GM18526 (cell line): ENCODE data around the gene INSM1.

Experiments
- POLR2A ChIP-seq: IDR thresholded peaks from 3 replicates; pipeline ENCODE4 v1.6.1; 2011; ENCODE audit not compliant: insufficient read length; ENCODE audit errors: extremely low read depth

The INSM1 gene

DNA sequence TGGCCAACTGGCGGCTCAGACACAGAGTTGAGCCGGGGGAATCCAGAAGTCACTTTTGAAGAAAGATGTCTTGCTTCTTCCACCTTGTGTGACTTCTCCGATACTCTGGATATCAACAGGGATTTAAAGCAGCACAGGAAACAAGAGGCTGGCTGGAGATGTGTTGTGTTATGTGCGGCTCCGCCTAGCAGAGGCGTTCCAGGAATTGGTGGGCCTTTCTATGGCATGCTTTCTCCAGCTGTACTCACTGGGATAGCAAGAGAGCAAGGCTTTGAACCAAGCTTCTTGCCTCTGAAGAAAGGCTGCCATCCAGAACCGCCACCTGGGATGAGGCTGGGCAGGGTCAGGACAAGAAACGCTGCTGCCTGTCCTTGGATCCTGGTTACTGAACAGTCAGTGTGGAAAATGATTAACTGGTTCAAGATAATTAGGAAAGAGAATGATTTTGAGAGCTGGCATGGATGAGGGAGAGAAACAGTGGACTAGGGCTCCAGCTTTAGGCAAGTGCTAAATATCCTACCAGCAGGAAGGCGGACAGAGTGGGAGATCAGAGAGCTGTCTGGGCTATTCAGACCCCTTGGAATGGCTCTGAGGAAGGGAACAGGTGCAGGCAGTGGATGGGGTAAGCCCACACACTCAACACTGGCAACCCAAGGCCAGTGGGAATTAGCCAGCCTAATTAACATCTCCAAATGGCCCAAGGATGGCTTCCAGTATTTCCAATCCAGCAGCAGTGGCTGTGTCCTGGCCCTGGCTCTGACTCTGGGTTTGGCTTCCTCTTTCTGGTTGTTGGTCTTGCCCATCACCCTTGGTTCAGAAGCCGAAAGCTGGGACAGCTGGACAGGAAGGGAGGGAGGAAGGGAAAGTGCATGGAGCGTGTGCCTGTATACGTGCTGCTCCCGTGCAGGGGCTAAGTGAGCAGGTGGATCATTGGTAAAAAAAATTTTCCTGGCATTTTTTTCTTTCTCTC is 31.9 kb downstream of the INSM1 start:
- TF ChIP-seq POLR2A, result no peak

DNA sequence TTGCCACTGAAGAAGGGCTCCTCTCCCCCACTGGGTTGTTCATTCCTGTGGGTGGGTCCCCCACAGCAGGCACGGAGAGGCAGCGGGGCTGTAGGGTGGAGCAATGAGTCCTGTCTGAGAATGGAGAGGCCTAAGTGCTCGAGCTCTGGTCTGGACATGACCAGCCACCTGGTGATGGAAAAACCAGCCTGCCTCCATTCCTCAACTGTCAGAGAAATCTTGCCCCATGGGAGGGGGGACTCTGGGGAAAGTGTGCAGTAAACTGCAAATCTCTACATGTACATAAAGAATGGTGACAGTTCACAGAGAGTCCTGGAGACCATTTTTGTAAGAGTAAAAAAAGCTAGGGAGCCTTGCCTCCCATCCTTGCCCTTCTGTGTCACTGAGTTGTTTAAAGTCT is 34.1 kb downstream of the INSM1 start:
- no peak for TF ChIP-seq POLR2A

DNA sequence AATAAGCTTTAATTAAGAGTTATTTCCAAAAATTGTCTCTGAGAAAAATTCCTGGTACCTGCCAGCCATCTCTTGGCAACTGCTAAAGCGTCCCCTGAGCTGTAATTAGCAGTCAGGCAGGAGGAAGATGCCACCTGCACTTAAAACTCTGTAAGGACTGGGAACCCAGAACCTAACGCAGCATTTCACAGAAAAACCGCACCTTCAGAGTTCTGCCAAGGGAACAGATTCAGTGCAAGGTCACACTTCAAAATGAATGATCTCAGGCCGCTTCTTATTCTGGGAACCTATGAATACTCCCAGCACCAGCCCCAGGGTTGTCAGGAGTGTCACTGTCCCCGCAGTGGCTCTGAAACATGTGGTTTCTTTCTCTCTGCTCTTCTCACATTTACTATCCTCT is 36.7 kb downstream of the INSM1 start:
- TF ChIP-seq POLR2A, result no peak

DNA sequence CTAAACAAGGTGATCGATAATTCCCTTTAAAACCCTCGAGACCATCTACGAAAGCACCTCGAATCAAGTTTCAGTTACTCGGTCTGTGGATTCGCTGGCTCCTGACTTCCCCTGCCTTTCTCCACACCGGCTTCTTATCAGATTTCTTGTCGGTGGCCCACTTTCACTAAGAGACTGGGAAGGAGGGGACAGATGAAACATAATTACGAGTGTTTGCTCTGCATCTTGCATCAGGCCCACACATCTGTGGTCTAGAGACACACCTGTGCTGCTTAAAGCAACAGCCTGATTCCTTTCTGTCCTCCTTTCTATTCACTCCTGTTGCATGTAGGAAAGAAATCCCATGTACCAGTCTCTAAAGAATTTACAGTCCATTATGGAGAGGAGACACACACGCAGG is 37.7 kb downstream of the INSM1 start:
- TF ChIP-seq POLR2A, result no peak

DNA sequence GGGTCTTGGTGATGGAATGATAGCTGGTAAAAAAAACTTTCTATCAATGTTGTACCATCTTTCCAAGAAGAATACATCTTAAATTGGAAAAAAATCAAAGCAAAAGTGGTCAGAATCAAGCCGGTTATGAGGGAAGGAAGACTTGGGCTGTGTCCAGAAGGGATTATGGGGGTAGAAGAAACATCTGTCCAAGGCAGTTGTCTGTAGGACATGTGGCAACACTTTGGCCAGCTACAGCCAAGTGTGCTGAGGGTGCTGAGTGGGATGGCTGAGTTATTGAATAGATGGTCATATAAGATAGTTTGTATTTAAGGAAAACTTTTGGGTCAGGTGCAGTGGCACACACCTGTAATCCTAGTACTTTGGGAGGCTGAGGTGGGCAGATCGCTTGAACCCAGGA is 38.4 kb downstream of the INSM1 start:
- TF ChIP-seq POLR2A, result no peak

DNA sequence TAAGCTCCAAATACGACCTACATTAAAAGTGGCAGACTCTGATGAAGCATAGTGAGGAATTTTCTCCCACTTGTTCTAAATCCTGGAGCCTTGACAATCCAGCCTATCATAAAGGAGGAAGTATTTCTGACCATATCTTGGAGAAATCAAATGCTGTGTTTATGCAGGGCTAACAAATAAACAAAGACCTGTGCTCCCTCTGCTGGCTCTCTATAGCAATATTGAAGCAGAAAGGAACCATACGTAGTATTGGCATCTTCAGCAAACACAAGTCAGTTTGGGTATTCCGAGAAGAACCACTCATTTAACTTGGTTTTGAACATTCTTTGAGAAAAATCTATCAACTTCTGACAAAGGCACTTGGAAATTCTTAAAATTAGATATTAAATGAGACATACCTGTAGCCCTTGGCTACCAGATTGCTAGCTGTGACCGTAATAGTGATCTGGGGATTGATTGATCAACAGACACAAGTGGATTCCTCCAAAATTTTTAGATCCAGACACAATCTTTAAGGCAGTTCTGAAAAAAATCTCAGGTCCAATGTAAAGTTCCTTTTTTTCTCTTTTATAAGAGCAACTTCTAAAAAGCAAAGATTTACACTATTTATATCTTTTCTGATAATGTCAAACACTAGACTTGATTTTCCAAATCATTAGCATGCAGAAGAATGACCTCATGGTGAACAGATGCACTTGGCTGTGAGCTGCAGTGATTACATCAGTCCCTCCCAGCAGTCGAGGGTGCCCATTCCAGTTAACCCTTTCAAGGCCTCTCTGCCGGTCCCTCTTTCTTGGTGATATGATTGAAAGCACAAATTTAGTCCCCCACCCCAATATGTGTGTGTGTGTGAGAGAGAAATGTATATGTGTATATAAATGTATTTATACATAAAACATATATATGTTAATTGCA is 40.2 kb downstream of the INSM1 start:
- TF ChIP-seq POLR2A, result no peak

DNA sequence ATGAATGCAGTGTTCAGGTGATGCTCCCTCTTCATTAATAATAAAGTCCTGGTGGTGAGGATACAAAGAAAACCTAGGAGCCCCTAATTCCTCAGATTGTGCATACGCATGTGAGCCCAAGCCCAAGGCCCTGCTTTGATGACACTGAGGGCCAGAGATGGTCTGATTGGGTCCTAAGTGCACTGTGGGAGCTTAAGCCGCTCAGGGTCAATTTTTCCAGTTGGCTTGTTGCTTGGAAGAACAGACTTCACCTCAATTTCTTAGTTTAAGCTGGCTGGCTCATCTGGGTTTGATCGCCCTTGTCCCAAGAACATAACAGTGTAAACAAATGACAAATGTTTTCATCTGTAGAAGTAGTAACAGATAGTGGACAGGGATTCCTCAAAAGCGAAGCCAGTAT is 41.4 kb downstream of the INSM1 start:
- TF ChIP-seq POLR2A, result no peak

DNA sequence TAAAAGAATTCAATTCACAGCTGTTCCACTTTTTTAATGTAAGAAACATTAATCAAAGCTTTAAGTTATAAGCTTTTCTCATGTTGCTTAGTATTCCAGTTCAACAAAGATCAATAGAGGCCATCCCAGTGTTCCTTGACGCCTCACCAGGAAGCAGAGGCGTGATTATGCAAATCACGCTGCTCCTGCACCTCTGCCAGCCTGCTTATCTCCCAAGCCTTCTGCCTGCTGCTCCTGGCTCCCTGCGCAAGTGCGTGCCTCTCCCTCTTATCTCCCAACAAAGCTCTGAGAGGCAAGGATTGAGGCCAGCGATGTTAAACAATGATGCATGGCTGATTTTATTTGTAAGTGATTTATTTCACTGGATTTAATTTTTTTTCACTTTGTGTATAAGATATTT is 42.8 kb downstream of the INSM1 start:
- TF ChIP-seq POLR2A, result no peak

DNA sequence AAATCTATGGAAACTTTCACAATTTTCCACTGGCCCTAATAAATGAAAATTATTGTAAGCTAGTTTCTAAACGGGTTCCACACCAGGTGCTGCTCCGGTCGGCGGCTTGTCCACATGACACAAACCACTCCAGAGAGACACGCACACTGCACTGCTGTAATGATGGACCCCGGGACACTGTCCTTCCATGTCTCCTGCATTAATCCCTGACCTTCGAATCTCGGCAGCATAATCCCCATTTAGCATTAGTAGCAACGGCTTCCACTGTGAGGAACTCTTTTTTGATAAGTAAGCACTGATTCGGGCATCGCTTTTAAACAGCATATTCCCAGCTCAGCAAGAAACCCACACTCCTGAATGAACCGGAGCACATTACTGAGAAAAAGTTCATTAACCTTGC is 43.5 kb downstream of the INSM1 start:
- no peak for TF ChIP-seq POLR2A

DNA sequence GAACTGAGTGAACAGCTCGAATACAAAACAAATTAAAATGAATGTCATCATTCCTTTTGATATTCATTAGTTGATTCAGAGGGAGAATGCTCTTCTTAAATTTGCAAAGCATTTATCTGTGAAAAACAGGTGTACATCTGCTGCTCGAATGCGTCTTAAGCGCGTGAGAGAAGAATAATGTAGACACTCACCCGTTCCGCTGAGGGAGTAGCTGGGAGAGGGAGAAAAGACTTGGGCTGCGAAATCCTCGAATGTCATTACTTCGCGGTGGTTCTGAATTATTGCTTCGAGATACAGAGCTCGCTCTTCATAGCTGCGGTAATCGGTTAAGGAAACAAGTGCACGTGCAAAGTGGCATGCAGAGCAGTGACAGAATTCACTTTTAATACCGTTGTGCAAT is 43.9 kb downstream of the INSM1 start:
- TF ChIP-seq POLR2A, result no peak

DNA sequence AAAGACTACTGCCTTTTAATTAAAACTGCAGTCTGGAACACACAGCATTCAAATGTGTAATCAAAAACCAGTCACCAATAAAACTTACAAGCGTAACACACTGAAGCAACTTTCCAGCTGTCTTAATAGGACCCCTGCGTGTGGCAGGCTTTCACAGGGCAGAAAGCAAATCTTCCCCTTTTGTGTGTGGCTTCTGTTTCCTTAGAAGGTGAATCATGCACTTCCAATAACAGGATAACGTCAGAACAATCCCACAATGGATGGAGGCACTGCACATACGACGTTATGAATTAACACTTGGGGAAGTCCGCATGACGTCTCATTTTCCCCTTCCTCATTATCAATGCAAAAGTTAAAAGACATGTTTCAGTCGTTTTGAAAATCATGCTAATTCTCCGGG is 44.8 kb downstream of the INSM1 start:
- no peak for TF ChIP-seq POLR2A

DNA sequence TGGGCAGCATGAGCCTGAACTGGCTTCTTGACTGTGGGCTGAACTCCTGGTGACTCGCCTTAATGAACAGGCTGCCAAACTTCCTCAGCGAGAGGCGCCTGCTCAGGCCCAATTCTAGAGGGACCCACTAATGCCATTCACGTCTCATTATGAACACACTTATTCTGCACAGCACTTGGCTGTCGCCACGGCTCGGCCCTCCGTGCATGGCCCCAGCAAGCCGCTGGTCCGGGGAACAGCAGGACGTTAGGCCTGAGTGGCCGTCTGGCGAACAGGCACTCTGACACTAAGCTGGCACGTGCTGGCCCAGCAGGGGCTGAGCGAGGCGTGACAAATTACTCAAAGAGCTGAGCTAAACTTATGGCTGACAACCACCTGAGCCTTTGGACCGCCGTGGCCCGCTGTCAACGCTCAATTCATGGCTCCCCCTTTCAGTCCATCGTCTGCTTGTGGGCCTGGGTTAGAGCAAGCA is 45.9 kb downstream of the INSM1 start:
- no peak for TF ChIP-seq POLR2A

DNA sequence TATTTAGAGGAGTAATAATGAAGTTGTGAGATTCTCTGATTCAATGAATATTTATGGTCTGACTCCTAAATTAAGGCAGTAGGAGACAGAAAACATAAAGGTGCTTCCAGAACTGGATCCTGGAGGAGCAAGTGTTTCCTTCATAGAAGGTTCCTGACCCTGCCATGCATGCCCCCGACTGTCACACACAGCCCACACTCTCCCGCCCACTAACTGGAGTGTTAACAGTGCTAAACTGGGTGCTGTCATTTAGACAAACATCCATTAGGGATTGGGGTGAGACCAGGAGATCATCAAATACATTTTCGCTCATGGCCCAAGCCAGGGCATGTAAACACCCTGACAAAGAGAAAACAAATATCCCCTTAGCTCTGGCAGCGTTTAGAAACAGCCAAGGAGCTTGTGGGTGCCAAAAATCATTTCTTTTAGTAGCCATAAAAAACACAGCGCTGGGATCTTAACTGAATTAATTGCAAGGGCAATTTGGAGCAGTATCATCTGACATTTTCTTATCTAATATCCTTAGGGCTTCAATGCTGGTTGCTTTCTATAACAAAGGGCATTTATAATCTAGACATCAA is 46.8 kb downstream of the INSM1 start:
- no peak for TF ChIP-seq POLR2A

DNA sequence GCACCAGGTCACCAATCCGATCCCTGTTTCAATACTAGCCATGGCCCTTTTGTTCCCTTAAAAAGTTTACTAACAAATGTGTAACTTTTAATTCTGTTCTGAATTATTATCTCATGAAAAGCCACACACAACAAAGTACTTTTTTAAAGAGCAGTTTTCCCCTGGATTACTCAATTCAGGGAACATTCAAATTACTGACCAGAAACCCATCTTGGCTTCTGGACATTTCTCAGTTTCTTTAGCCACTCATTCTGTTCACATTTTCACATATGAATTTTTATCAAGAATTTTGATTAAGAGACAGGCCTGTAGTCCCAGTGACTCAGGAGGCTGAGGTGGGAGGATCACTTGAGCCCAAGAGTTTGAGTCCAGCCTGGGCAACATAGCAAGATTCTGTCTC is 47.4 kb downstream of the INSM1 start:
- no peak for TF ChIP-seq POLR2A

DNA sequence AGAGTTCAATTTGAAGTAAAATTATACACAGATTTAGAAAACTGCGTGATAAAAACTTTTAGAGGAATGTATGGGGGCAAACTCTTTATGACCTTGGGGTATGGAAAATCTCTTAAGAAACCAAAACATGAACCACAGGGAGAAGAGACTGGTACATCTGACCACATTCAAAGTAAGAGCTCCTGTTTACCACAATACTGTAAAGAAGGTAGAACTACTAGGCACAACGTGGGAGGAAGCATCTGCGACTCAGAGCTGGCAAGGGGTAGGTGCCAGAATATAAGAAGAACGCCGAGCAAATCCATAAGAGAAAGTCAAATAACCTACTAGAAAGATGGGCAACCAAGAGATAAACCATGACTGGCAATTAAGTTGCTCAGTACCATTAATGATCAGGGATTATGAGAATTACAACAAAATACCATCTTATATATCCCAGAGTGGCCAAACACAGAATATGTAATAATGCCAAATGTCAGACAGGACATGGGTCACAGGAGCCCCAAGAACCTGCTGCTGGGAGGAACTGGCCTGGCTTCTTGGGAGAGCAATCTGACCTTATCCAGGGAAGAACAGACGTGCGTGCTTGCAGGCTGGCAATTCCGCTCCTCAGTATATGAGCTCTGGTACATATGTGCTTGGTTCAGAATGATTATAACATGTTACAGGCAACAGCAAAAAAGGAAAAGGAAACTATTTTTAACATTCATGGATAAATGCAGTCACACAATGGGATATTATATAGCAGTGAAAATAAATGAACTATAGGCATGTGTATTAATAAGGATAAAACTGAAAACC is 50.2 kb downstream of the INSM1 start:
- TF ChIP-seq POLR2A, result no peak
